ENCODE data around the gene HADH.

DNA sequence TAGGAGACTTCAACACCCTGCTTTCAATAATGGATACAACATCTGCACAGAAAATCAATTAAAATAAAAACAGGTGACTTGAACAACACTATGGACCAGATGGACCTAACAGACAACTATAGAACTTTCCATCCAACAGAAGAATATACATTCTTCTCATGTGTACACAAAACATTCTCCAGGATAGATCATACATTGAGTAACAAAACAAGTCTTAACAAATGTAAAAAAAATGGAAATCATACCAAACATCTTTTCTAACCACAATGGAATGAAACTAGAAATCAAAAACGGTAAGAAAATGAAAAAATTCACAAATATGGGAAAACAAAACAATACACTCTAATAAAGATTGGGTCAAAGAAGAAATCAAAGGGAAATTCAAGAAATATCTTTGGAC is 33.7 kb upstream of the HADH start:
- TF ChIP-seq, protein P1, sequence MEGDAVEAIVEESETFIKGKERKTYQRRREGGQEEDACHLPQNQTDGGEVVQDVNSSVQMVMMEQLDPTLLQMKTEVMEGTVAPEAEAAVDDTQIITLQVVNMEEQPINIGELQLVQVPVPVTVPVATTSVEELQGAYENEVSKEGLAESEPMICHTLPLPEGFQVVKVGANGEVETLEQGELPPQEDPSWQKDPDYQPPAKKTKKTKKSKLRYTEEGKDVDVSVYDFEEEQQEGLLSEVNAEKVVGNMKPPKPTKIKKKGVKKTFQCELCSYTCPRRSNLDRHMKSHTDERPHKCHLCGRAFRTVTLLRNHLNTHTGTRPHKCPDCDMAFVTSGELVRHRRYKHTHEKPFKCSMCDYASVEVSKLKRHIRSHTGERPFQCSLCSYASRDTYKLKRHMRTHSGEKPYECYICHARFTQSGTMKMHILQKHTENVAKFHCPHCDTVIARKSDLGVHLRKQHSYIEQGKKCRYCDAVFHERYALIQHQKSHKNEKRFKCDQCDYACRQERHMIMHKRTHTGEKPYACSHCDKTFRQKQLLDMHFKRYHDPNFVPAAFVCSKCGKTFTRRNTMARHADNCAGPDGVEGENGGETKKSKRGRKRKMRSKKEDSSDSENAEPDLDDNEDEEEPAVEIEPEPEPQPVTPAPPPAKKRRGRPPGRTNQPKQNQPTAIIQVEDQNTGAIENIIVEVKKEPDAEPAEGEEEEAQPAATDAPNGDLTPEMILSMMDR (IDR thresholded peaks at IDR 0.05) = no peak
- TF ChIP-seq POLR2A (IDR thresholded peaks at IDR 0.05) = no peak

Data from esophagus squamous epithelium (tissue), 4 donors.